Stomach (tissue), 4 donors: Measurements from ENCODE around the gene SMC1B.

Experiments used
- CTCF ChIP-seq, 7 experiments: fragments of 450-650 bp in 4 of 7; fragments of 200-600 bp in 3 of 7; sonication (generic) in 3 of 7; IDR thresholded peaks; one replicate each; pipeline ENCODE4 v1.5.1; 2016 to 2019; ENCODE audit warnings: antibody characterized with exemption in 7 of 7, control low read depth in 2 of 7, mild to moderate bottlenecking in 1 of 7
- EP300 ChIP-seq: sonication (generic); formaldehyde crosslinking; IDR thresholded peaks from one replicate; pipeline ENCODE4 v1.6.1; 2017; ENCODE audit warnings: antibody characterized with exemption
- POLR2A ChIP-seq, 4 donors: fragments of 450-650 bp; IDR thresholded peaks; one replicate each; pipeline ENCODE4 v1.6.1; 2016; ENCODE audit warnings: antibody characterized with exemption in 4 of 4, control low read depth in 2 of 4, mild to moderate bottlenecking in 1 of 4, moderate library complexity in 1 of 4
- POLR2AphosphoS5 ChIP-seq, 3 donors: sonication (generic); formaldehyde crosslinking; IDR thresholded peaks; one replicate each; pipeline ENCODE4 v1.6.1; 2016; ENCODE audit warnings: antibody characterized with exemption in 3 of 3

- TF ChIP-seq CTCF (IDR thresholded peaks at IDR 0.05) (no peak), POLR2A (IDR thresholded peaks at IDR 0.05) (no peak), POLR2AphosphoS5 (IDR thresholded peaks at IDR 0.05) (no peak), EP300 (no peak)
Observed at GRCh38 chr22:45425101-45425500, 11.7 kb upstream of the SMC1B start.
